Measurements from ENCODE around the gene STX11.

DNA sequence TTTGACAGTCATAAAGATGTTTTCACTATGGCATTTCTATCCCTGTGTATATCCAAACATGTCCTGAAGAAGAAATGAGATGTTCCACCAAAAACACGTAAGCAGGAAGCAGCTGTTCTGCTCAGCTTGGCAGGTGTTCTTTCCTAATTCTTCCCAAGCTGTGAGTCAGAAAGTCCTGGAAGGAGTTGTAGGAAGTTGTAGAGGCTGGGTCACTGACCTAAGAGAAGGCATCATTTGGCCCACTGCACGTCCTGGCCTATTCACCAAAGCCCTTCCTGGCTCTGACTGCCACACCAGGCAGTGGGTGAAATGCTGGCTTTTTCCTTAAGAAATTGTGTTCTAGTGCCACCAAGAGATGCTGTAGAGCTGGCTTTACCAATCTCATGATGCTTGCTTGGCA lies 40.3 kb downstream of the STX11 start:
- TF ChIP-seq, protein P1, sequence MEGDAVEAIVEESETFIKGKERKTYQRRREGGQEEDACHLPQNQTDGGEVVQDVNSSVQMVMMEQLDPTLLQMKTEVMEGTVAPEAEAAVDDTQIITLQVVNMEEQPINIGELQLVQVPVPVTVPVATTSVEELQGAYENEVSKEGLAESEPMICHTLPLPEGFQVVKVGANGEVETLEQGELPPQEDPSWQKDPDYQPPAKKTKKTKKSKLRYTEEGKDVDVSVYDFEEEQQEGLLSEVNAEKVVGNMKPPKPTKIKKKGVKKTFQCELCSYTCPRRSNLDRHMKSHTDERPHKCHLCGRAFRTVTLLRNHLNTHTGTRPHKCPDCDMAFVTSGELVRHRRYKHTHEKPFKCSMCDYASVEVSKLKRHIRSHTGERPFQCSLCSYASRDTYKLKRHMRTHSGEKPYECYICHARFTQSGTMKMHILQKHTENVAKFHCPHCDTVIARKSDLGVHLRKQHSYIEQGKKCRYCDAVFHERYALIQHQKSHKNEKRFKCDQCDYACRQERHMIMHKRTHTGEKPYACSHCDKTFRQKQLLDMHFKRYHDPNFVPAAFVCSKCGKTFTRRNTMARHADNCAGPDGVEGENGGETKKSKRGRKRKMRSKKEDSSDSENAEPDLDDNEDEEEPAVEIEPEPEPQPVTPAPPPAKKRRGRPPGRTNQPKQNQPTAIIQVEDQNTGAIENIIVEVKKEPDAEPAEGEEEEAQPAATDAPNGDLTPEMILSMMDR (IDR thresholded peaks at IDR 0.05 in 2 of 3, conservative IDR thresholded peaks at IDR 0.05 in 1 of 3; ENCODE audit: control insufficient read depth in 2 of 3, extremely low read depth in 1 of 3, insufficient read depth in 1 of 3, low read depth in 3 of 3, low read length in 3 of 3), result peak in 1 of 3 experiments; percentile 14; a peak in 1 of 6 replicates
- TF ChIP-seq EZH2 (IDR thresholded peaks at IDR 0.05; ENCODE audit: borderline replicate concordance, control insufficient read depth, low read depth, low read length), result no peak
- TF ChIP-seq SMAD1 (IDR thresholded peaks at IDR 0.05; ENCODE audit: low read depth, partially characterized antibody), result no peak

All from GM12878 (cell line).